Superior temporal gyrus (tissue), 1 donor: Measurements from ENCODE around the gene RNLS.
A peak's percentile ranks its signal among the peaks of the same experiment; 100 is the strongest.

Experiments used
- DNase-seq: peaks from one replicate; pipeline ENCODE4 v3.0.0-alpha.2; 2016; ENCODE audit errors: extremely low spot score

Gene RNLS

GRCh38 chr10:88553116-88553752 lies 29.9 kb downstream of the RNLS start:
- peak; percentile 83 for DNase-seq

GRCh38 chr10:88551246-88551645 lies 31.9 kb downstream of the RNLS start:
- DNase-seq = no peak

GRCh38 chr10:88546497-88546896 lies 36.6 kb downstream of the RNLS start:
- no peak for DNase-seq

DNA sequence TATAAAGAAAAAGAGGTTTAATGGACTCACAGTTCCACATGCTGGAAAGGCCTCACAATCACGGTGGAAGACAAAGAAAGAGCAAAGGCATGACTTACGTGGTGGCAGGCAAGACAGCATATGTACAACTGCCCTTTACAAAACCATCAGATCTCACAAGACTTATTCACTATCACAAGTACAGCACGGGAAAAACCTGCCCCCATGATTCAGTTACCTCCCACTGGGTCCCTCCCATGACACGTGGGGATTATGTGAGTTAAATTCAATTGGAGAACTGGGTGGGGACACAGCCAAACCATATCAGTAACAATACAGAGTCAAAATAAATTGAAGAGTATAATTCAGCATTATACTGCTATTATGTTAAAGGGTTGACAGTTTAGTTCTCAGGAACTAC lies 37.8 kb downstream of the RNLS start:
- DNase-seq = no peak

DNA sequence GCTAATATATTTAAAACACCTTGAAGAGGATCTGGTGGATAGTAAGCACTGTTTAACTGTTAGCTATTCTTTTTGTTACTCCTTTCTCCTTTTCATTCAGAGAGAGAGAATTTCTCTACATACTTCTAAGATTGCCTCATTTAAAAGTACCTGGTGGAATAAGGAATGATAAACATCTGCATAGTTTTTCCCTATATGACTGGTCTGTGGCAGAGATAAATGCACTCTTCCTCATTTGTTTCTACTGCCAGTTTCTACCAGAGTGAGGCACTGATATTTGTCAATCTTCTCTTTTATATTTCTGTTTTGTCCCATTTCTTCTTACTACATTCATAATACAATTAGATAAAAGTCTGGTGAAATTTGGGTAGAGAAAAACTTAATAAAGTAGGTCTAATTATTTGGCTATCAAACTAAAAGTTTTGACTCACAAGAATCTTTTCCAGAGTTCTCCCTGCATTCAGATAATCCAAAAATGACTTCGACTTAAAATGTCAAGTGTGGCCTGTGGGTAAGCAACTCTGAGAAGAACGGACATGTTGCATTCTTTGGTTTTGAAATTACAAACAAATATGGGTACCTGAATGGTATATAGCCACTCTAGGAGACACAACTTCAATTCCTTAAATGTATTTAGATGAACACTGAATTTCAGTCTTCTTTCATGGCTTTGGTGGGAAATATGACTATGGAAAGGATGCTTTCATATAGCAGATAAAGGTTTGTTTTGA lies 38.8 kb downstream of the RNLS start:
- DNase-seq = no peak

DNA sequence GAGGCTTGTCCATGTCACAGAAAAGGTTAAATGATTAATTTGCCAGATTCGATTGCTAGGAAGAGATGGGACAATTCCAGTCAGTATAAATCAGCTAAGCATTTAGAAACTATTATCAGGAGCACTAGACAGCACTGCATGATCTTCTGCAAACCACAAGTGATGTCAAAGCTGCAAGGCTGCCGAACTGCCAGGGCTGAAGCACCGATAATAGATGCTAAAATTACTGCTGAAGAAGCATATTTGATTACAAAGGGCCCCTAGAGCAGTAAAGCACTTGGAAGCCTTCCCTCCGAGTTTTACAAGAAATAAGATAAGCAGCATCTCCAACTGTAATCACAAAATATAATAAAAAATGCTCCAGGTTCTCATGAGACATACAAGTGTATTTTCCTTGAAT lies 40.6 kb downstream of the RNLS start:
- DNase-seq = no peak

DNA sequence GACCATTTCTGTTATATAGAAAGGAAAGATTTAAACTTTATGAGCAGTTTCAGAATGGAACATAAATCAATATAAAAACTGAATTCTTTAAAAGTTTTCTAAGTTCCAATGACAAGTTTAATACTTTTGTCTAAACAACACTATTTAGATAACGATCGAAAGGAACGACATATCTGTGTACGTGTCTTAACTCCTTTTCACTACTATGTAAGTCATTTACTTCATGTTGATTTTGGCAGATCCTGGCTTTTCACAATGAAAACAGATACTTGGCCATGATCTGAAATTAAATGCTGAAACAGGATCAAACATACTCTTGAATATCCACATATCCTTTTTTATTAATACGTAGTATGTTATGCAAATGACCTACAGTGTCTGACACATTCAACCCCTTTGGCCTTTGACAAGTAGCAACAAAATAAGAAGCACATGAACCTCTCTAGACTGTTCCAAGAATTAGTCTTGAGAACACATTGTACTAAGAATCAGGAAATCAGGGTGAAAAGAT lies 41.9 kb downstream of the RNLS start:
- DNase-seq = no peak

DNA sequence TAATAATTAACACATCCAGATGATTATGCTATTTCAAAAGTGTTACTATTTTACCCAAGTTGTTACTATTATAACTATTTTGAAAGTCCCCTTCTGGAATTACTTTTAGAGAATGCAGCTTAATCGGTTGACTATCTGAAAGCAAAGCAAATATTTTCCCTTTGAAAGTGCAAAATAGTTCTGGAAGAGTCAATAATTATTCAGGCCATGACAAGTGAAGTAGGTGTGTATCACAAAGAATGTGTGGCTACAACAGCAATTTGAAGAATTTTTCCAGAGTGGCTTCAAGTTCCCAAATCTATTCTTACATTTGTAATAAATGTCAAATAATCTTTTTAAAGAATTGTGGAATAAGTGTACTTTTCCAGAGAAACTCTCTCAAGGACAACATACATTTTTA lies 42.8 kb downstream of the RNLS start:
- no peak for DNase-seq

DNA sequence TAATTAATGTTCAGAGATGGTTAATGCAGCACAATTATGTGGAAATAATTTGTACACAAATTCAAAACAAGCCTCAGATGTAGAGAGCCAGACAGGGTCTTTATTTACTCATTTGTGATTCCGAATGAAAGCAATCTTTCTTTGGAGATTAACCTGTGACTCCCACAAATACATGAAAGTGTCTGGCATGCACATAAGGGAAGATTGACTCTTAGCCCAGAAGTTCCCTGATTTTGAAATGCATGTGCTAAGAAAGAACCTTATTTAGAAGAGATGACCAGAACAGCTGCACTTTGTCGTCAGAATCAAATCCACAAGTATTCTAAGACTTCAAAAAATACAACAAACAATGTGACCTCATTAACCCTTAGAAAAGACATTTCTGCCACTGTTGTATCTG lies 45.1 kb downstream of the RNLS start:
- no peak for DNase-seq

GRCh38 chr10:88537322-88537721 lies 45.8 kb downstream of the RNLS start:
- no peak for DNase-seq

DNA sequence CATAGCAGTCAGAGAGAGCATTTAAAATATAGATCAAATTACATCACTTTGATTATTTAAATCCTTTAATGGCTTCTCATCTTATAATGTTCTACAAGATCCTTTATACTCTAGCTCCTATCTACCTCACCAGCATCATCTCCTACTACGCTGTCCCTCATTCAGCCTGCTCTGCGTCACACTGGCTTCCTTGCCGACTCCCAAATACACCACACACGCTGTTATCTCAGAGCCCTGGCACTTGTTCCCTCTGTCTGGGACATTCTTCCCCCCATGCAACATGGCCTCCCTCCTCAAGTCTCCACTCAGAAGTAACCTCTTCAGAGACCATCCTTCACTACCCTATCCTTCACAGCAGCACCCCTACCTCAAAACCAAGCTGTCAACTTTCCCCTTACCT lies 46.7 kb downstream of the RNLS start:
- DNase-seq = no peak

DNA sequence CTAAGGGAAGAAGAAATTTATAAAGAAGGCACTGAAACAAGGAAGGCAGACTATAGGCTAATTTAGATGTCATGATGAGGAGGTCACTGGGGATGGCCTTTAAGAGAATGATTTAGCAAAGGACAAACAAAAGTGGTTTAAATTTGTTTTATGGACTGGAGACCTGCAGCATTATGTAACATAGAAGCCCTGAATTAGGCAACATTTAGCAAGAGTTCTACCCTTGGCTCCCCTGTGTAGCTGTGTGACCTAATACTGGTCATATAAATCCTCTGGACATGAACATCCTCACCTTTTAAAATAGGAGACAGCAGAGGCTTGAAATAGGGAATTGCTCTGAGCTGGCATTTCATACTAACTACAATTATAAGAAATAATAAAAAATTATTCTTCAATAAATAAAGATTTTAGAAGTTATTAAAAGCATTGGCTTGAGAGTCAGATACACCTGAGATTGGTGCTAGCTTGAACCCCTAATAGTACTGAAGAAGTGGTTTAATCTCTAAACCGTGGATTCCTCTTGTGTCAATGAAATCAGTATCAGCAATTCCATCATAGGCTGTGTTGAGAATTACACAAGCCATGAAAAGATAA lies 48.9 kb downstream of the RNLS start:
- DNase-seq = no peak

- no peak for DNase-seq
Observed at GRCh38 chr10:88531392-88532052, 51.6 kb downstream of the RNLS start.

DNA sequence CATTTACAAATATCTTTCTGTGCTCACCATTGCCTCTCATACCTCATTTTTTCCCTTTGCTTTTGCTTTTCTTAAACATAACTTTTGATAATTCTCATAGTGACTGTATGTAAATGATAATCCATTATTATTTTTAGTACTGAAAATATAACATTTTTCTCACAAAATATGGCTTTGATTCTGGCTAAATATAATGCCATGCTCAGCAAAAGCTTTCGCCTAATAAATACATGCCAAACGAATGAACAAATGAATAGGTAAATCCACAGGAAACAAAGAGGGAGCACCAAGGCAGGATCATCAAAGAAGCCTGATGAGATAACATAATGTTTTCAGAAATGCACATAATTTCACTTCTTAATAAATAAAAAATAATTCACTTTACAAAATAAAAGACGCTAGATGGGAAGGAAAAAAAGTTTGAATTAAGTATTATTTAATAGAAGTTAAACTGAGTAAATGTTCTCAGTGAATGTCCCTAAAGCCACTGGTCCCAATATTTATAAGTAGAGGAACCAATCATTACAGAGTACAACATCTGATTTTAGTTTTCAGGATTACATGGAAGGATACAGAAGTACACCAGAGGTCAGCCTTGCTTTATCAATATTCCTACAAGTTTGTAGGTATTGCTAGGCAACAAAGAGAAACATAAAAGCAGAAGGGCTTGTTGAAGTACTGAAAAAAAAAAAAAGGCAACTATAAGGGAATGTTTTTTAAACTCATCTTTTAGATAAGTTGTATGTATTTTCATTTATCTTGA lies 52.3 kb downstream of the RNLS start:
- no peak for DNase-seq

DNA sequence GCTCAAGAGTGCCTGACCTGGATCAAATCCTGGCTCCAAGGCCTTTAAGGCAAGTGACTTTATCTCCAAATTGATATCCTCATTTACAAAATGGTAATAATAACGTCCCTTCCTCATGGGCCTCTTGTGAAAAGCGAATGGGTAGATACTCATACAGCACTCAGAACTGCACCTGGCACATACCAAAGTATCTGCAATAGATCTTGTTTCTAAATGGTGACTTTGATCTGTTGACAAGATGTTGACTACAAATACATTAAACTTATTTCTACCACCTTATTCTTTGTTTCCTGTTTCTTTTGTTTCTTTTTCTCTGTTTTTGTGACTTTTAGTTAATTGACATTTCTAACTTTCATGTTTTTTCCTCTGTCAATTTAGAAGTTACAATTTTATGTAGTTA lies 53.0 kb downstream of the RNLS start:
- DNase-seq = no peak

- DNase-seq = no peak
Observed at GRCh38 chr10:88528806-88529570, 54.1 kb downstream of the RNLS start.

GRCh38 chr10:88528201-88528600 lies 54.9 kb downstream of the RNLS start:
- DNase-seq = no peak

DNA sequence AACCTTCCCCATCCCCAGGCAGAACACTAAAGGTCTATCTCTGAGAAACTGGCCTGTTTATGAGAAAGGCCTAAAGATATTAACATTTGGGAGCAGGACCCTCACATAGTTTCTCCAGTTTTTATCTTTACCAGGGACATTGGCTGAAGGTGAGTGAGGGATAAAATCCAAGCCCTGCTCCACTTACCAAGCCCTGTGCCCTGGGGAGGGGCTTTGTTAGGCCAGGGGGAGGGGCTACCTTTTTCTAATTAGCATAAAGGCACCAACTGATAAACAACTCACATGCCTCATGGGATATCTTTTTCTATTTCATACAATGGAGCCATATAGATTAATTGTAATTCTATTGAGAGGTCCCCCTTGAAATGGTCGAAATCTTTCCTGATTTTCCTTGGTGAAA lies 55.9 kb downstream of the RNLS start:
- no peak for DNase-seq

DNA sequence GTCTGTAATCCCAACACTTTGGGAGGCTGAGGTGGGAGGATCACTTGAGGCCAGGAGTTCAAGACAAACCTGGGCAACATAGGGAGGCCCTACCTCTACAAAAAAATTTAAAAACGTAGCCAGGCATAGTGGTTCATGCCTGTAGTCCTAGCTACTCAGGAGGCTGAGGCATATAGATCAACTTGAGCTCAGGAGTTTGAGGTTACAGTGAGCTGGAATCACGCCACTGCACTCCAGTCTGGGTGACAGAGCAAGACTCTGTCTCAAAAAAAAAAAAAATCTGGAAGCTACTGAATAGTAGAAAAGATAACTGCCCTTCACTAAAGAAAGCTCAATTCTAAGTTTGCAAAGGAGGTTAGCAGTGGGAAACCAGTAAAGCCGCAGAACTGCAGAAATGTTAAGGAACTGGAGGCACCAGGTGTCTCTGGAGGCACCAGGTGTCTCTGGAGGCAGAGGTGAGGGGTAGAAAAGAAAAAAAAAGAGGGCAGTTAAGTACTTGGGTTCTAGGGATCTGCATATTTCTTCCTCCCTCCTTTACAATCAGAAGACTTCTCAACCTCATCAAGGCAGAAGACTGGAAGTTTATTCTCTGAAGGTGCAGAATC lies 56.5 kb downstream of the RNLS start:
- no peak for DNase-seq

DNA sequence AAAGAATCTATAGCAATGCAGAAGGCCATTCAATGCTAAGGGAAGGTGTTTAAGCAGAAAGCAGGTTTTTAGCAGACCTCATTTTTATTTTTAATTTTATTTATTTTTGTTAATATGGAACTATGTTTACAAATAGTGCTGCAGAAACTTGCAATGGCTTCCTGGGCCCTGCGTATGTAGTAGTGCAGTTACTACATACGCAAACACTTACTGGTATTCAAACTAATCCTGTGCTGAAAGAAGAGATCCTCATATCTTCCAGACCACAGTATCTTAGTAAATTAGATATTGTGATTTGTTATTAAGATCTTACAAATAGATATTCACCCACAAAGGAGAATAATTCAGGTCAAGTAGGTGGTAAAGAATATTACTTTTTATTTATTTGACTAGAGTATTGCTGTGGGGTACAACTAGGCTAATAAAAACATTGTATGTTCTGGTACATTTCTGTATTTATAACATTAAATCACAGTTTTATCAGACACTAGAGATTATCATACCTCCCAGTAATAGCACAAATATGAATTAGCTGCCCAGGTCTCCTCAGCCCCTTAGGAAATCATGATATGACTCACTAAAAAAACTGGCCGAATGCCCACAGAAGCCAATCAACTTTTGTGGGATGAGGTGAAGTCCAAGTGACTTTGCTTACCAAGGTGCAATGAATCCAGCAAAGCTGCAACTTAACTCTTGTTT lies 57.6 kb downstream of the RNLS start:
- no peak for DNase-seq
